ENCODE data around the gene PLEK.
"Not testable (repeated sequence)": the region's sequence is repeated elsewhere in the genome, so short reads cannot be mapped to it uniquely, and the experiment has no call there.

Gene PLEK

GRCh38 chr2:68418855-68419254 is 53.8 kb downstream of the PLEK start:
- DNase-seq: no peak

GRCh38 chr2:68420254-68420910 is 55.3 kb downstream of the PLEK start:
- DNase-seq: no peak

- DNase-seq: no peak
These were observed 59.0 kb downstream of the PLEK start for GRCh38 chr2:68423966-68424650.

- no peak for DNase-seq
These were observed 60.4 kb downstream of the PLEK start for GRCh38 chr2:68425503-68425902.

GRCh38 chr2:68426446-68426845 is 61.4 kb downstream of the PLEK start:
- no peak for DNase-seq

GRCh38 chr2:68426848-68427579 is 61.9 kb downstream of the PLEK start:
- DNase-seq: no peak

GRCh38 chr2:68428126-68428525 is 63.0 kb downstream of the PLEK start:
- no peak for DNase-seq

- DNase-seq: no peak
These were observed 63.7 kb downstream of the PLEK start for GRCh38 chr2:68428746-68429145.

- DNase-seq: no peak
These were observed 64.3 kb downstream of the PLEK start for GRCh38 chr2:68429311-68429826.

GRCh38 chr2:68431316-68431972 is 66.4 kb downstream of the PLEK start:
- no peak for DNase-seq

GRCh38 chr2:68432696-68433658 is 67.9 kb downstream of the PLEK start:
- no peak for DNase-seq

GRCh38 chr2:68434981-68435380 is 69.9 kb downstream of the PLEK start:
- DNase-seq: no peak

- no peak for DNase-seq
These were observed 70.5 kb downstream of the PLEK start for GRCh38 chr2:68435615-68436014.

GRCh38 chr2:68436270-68436669 is 71.2 kb downstream of the PLEK start:
- DNase-seq: no peak

- DNase-seq: no peak
These were observed 73.6 kb downstream of the PLEK start for GRCh38 chr2:68438455-68439303.

- peak; percentile 40 to 53 (median 50) for DNase-seq
These were observed 76.3 kb downstream of the PLEK start for GRCh38 chr2:68441179-68441993.

GRCh38 chr2:68441994-68442322 is 76.9 kb downstream of the PLEK start:
- no peak for DNase-seq

- DNase-seq: not testable (repeated sequence)
These were observed 81.3 kb downstream of the PLEK start for GRCh38 chr2:68446425-68446824.

Measured in activated naive CD4-positive, alpha-beta T cell (primary cell).